Tibial artery (tissue), 4 donors: ENCODE results near the gene COL1A2.

Experiments
- DNase-seq, 2 donors: peaks; one replicate each; pipeline ENCODE4 v3.0.0-alpha.2; 2019
- H3K27ac ChIP-seq, 2 donors: fragments of 200-600 bp; sonication (generic) in 1 of 2; 1 replicate in 1 of 2; 2 replicates in 1 of 2; pipeline ENCODE4 v1.5.1; 2018 to 2019; ENCODE audit warnings: mild to moderate bottlenecking in 1 of 2
- H3K27me3 ChIP-seq, 2 donors: fragments of 200-600 bp; sonication (generic) in 1 of 2; one replicate each; pipeline versions ENCODE4 v1.5.1 to v1.6.0; 2016 to 2019
- H3K36me3 ChIP-seq, 3 donors: fragments of 200-600 bp; sonication (generic) in 2 of 3; one replicate each; pipeline ENCODE4 v1.5.1; 2016 to 2019; ENCODE audit warnings: mild to moderate bottlenecking in 2 of 3
- H3K4me1 ChIP-seq, 4 donors: fragments of 200-600 bp; sonication (generic) in 2 of 4; 1 replicate in 3 of 4; 2 replicates in 1 of 4; pipeline ENCODE4 v1.5.1; 2016 to 2019
- H3K4me3 ChIP-seq, 2 donors: fragments of 200-600 bp; sonication (generic) in 1 of 2; 1 replicate in 1 of 2; 2 replicates in 1 of 2; pipeline ENCODE4 v1.5.1; 2018 to 2019; ENCODE audit warnings: mild to moderate bottlenecking in 2 of 2
- H3K9me3 ChIP-seq, 3 donors: fragments of 200-600 bp; sonication (generic) in 1 of 3; one replicate each; pipeline ENCODE4 v1.5.1; 2016 to 2019
- CTCF ChIP-seq, 2 experiments: fragments of 200-600 bp in 1 of 2; fragments of 450-650 bp in 1 of 2; IDR thresholded peaks; one replicate each; pipeline ENCODE4 v1.5.1; 2017 to 2019; ENCODE audit warnings: antibody characterized with exemption in 2 of 2, mild to moderate bottlenecking in 1 of 2, moderate library complexity in 1 of 2
- intact Hi-C: fragments of 100-400 bp; cut with DNase I; formaldehyde crosslinking; loops from one replicate; pipeline ENCODE4 v1.15.0; 2023; ENCODE audit warnings: low total_unique reads

COL1A2 gene

DNA sequence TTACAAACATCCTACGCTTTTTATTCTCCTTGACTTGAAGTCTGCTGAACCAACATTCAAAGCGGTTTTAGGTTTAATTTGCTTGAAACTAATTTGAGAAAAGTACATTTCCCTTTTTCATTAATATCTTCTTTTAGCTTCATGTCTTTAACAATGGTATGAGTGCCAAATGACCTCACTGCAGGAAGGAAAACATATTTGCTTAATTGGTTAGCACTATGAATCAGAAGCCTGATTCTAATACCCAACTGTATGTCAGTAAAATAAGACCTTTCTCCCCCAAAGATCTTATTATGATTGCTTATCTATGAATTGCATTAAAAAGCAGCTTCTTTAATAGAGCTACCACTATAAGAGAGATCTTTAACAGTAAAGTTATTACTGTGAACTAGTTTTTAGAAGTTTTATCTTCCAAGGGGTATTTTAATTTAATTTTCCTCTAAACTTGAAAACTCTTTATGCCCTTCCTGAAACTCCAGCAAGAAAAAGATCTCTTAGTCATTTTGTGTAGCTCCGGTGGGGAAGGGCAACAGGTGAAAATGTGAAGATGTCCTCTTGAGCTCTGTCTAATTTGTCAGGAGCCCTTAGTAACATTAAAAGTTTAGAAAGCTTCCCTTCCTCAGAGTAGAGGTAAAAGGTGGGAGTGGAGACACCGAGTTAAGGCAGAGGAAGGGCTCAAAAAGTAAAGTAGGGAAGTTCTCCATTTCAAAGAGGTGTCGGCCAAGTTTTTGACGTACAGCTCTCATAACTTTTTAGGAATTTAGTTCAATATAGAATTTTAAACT is 6.1 kb downstream of the COL1A2 start:
- no peaks in the 10 kb centered on the region for H3K27me3 ChIP-seq
- TF ChIP-seq CTCF (IDR thresholded peaks at IDR 0.05), result no peak

GRCh38 chr7:94401428-94401814 is 6.7 kb downstream of the COL1A2 start:
- Histone ChIP-seq H3K4me3 (peak overlapping the region in 1 of 2 donors; percentile 76), H3K27ac (peak overlapping the region; percentile 89 to 93), H3K27me3 (no peaks in the 10 kb centered on the region), H3K9me3 (no peaks in the 10 kb centered on the region), H3K36me3 (peaks cover 44 to 67% (median 54%) of the 10 kb centered on the region in 3 donors), H3K4me1 (peaks cover 0 to 89% (median 26%) of the 10 kb centered on the region in 4 donors)
- no peak for TF ChIP-seq CTCF (IDR thresholded peaks at IDR 0.05)
- DNase-seq, result no peak
- intact Hi-C loops, result no loop called here

More for the DNA sequence above, 6.1 kb downstream of the COL1A2 start:
- peaks cover 0 to 84% (median 26%) of the 10 kb centered on the region in 4 donors for H3K4me1 ChIP-seq
- H3K36me3 ChIP-seq, result peaks cover 38 to 61% (median 48%) of the 10 kb centered on the region in 3 donors
- no peaks in the 10 kb centered on the region for H3K9me3 ChIP-seq
- H3K27ac ChIP-seq, result peak overlapping the region; percentile 89 to 93
- H3K4me3 ChIP-seq, result peak overlapping the region; percentile 11 to 76
- DNase-seq, result no peak
- intact Hi-C loops, result no loop called here

DNA sequence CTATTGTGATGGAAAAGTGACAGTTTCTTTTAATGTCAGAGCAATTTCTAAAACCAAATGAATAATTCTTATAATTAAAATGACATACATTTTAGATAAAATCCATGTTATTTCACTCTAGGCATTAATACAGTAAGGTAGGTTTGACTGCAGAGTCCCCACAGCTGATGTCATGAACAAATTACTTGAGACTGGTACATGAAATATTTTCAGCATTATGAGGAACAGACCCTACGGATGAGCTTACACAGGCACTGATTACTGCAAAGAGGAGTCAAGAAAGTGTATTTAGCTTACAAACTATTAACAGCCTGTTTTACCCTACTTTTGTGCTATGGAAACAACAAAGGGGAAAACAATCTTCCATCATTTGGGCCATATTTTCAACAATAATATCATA is 8.9 kb downstream of the COL1A2 start:
- TF ChIP-seq CTCF (IDR thresholded peaks at IDR 0.05), result no peak
- Histone ChIP-seq H3K4me1 (peaks cover 0 to 91% (median 25%) of the 10 kb centered on the region in 4 donors), H3K9me3 (no peaks in the 10 kb centered on the region), H3K27ac (peak overlapping the region; percentile 34 to 93), H3K27me3 (no peaks in the 10 kb centered on the region), H3K36me3 (peaks cover 61 to 80% (median 67%) of the 10 kb centered on the region in 3 donors), H3K4me3 (no peak overlapping the region)
- DNase-seq, result no peak
- intact Hi-C loops, result no loop called here

DNA sequence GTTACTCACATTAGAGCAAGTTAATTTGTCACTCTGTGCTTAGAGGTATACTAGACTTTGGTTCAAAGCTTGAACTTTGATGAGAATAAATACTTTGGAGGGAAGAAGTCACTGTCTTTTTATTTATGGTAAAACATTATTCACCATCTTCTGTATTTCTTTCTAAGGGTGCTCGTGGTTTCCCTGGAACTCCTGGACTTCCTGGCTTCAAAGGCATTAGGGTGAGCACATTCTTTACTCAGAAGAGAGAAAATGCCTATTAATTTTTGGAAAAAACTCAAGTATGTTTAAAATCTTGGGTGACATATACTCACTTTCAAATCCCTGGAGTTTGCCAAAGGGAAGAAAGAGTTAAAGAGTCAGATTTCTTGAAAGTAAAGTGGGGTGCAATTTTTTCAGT is 10.8 kb downstream of the COL1A2 start:
- no peak for TF ChIP-seq CTCF (IDR thresholded peaks at IDR 0.05)
- H3K9me3 ChIP-seq, result no peaks in the 10 kb centered on the region
- H3K27me3 ChIP-seq, result no peaks in the 10 kb centered on the region
- intact Hi-C loops, result no loop called here
- no peak for DNase-seq
- H3K36me3 ChIP-seq, result peaks cover 78 to 86% (median 81%) of the 10 kb centered on the region in 3 donors
- peak overlapping the region; percentile 53 to 93 for H3K27ac ChIP-seq
- no peak overlapping the region for H3K4me3 ChIP-seq
- peaks cover 0 to 85% (median 13%) of the 10 kb centered on the region in 4 donors for H3K4me1 ChIP-seq

GRCh38 chr7:94406696-94407095 is 12.0 kb downstream of the COL1A2 start:
- no peak overlapping the region for H3K4me3 ChIP-seq
- H3K27me3 ChIP-seq, result no peaks in the 10 kb centered on the region
- H3K4me1 ChIP-seq, result peaks cover 0 to 82% (median 8%) of the 10 kb centered on the region in 4 donors
- peak overlapping the region; percentile 53 to 93 for H3K27ac ChIP-seq
- TF ChIP-seq CTCF (IDR thresholded peaks at IDR 0.05), result no peak
- H3K9me3 ChIP-seq, result no peaks in the 10 kb centered on the region
- intact Hi-C loops, result no loop called here
- H3K36me3 ChIP-seq, result peaks cover 88 to 90% (median 90%) of the 10 kb centered on the region in 3 donors
- no peak for DNase-seq
